ENCODE results near the gene CYP20A1.
A peak's percentile ranks its signal among the peaks of the same experiment; 100 is the strongest.

Gene CYP20A1

GRCh38 chr2:203328760-203329540 lies 90.1 kb downstream of the CYP20A1 start:
- Histone ChIP-seq H2AFZ (ENCODE audit: low read depth, low read length) (peak overlapping the region; percentile 93), H3K4me1 (ENCODE audit: insufficient read depth, low read length) (peaks cover 34% of the 10 kb centered on the region), H3K27ac (ENCODE audit: low read length) (peak overlapping the region; percentile 84), H3K4me2 (ENCODE audit: insufficient read depth, low read length) (peak overlapping the region; percentile 64), H3K79me2 (ENCODE audit: insufficient read depth, low read length) (peaks cover 57% of the 10 kb centered on the region), H3K9me3 (ENCODE audit: insufficient read depth, low read length, severe bottlenecking) (no peaks in the 10 kb centered on the region), H3K9ac (ENCODE audit: low read depth, low read length) (peak overlapping the region; percentile 90), H3K36me3 (ENCODE audit: insufficient read depth, low read length) (no peaks in the 10 kb centered on the region), H3K27me3 (ENCODE audit: insufficient read depth, low read length, poor library complexity) (no peaks in the 10 kb centered on the region), H4K20me1 (ENCODE audit: insufficient read depth, low read length) (peaks cover 6% of the 10 kb centered on the region; the same call in 1 of the 2 replicates), H3K4me3 (ENCODE audit: low read depth in 1 of 2, low read length in 2 of 2) (peak overlapping the region; percentile 82 to 99)
- no peak for TF ChIP-seq EZH2 (IDR thresholded peaks at IDR 0.05; ENCODE audit: borderline replicate concordance, low read depth, low read length, severe bottlenecking)
- TF ChIP-seq CTCF (IDR thresholded peaks at IDR 0.05; ENCODE audit: borderline replicate concordance, extremely low read depth, low read length, poor library complexity, severe bottlenecking), result no peak
- ATAC-seq (ENCODE audit: insufficient read depth, low read depth) (peak; percentile 32), DNase-seq (peak; percentile 40)

- ATAC-seq (ENCODE audit: insufficient read depth, low read depth) (no peak), DNase-seq (no peak)
- Histone ChIP-seq H3K9ac (ENCODE audit: low read depth, low read length) (peak overlapping the region; percentile 90), H3K36me3 (ENCODE audit: insufficient read depth, low read length) (peaks cover 10% of the 10 kb centered on the region; the same call in 1 of the 2 replicates), H2AFZ (ENCODE audit: low read depth, low read length) (no peak overlapping the region), H3K27me3 (ENCODE audit: insufficient read depth, low read length, poor library complexity) (no peaks in the 10 kb centered on the region), H3K4me3 (ENCODE audit: low read depth in 1 of 2, low read length in 2 of 2) (peak overlapping the region in 1 of 2 experiments; percentile 82; a peak in 2 of 4 replicates), H4K20me1 (ENCODE audit: insufficient read depth, low read length) (peaks cover 13% of the 10 kb centered on the region; the same call in 1 of the 2 replicates), H3K4me1 (ENCODE audit: insufficient read depth, low read length) (peaks cover 34% of the 10 kb centered on the region), H3K9me3 (ENCODE audit: insufficient read depth, low read length, severe bottlenecking) (no peaks in the 10 kb centered on the region), H3K4me2 (ENCODE audit: insufficient read depth, low read length) (peak overlapping the region; percentile 64), H3K27ac (ENCODE audit: low read length) (peak overlapping the region; percentile 48; the same call in 1 of the 2 replicates), H3K79me2 (ENCODE audit: insufficient read depth, low read length) (peaks cover 71% of the 10 kb centered on the region)
- TF ChIP-seq EZH2 (IDR thresholded peaks at IDR 0.05; ENCODE audit: borderline replicate concordance, low read depth, low read length, severe bottlenecking) (no peak), CTCF (IDR thresholded peaks at IDR 0.05; ENCODE audit: borderline replicate concordance, extremely low read depth, low read length, poor library complexity, severe bottlenecking) (no peak)
These were observed 91.6 kb downstream of the CYP20A1 start for GRCh38 chr2:203330434-203330833.

GRCh38 chr2:203338322-203338721 lies 99.5 kb downstream of the CYP20A1 start:
- H3K4me2 ChIP-seq (ENCODE audit: insufficient read depth, low read length), result no peak overlapping the region
- H3K79me2 ChIP-seq (ENCODE audit: insufficient read depth, low read length), result peaks cover 95% of the 10 kb centered on the region
- H3K36me3 ChIP-seq (ENCODE audit: insufficient read depth, low read length), result peaks cover 29% of the 10 kb centered on the region; the same call in 1 of the 2 replicates
- no peak overlapping the region for H3K4me3 ChIP-seq (ENCODE audit: low read depth in 1 of 2, low read length in 2 of 2)
- no peak for TF ChIP-seq EZH2 (IDR thresholded peaks at IDR 0.05; ENCODE audit: borderline replicate concordance, low read depth, low read length, severe bottlenecking)
- no peaks in the 10 kb centered on the region for H3K27me3 ChIP-seq (ENCODE audit: insufficient read depth, low read length, poor library complexity)
- DNase-seq, result no peak
- ATAC-seq (ENCODE audit: insufficient read depth, low read depth), result no peak
- no peak overlapping the region for H3K27ac ChIP-seq (ENCODE audit: low read length)
- H3K9me3 ChIP-seq (ENCODE audit: insufficient read depth, low read length, severe bottlenecking), result no peaks in the 10 kb centered on the region
- no peak overlapping the region for H3K9ac ChIP-seq (ENCODE audit: low read depth, low read length)
- H4K20me1 ChIP-seq (ENCODE audit: insufficient read depth, low read length), result peaks cover 27% of the 10 kb centered on the region; the same call in 1 of the 2 replicates
- no peaks in the 10 kb centered on the region for H3K4me1 ChIP-seq (ENCODE audit: insufficient read depth, low read length)
- no peak overlapping the region for H2AFZ ChIP-seq (ENCODE audit: low read depth, low read length)

- no peak overlapping the region for H3K27ac ChIP-seq (ENCODE audit: low read length)
- no peaks in the 10 kb centered on the region for H3K9me3 ChIP-seq (ENCODE audit: insufficient read depth, low read length, severe bottlenecking)
- H4K20me1 ChIP-seq (ENCODE audit: insufficient read depth, low read length), result peaks cover 20% of the 10 kb centered on the region; the same call in 1 of the 2 replicates
- no peak overlapping the region for H2AFZ ChIP-seq (ENCODE audit: low read depth, low read length)
- ATAC-seq (ENCODE audit: insufficient read depth, low read depth) (no peak), DNase-seq (no peak)
- no peak overlapping the region for H3K4me2 ChIP-seq (ENCODE audit: insufficient read depth, low read length)
- H3K4me1 ChIP-seq (ENCODE audit: insufficient read depth, low read length), result no peaks in the 10 kb centered on the region
- H3K79me2 ChIP-seq (ENCODE audit: insufficient read depth, low read length), result peaks cover 90% of the 10 kb centered on the region
- H3K4me3 ChIP-seq (ENCODE audit: low read depth in 1 of 2, low read length in 2 of 2), result no peak overlapping the region
- H3K27me3 ChIP-seq (ENCODE audit: insufficient read depth, low read length, poor library complexity), result no peaks in the 10 kb centered on the region
- no peak overlapping the region for H3K9ac ChIP-seq (ENCODE audit: low read depth, low read length)
- TF ChIP-seq CTCF (IDR thresholded peaks at IDR 0.05; ENCODE audit: borderline replicate concordance, extremely low read depth, low read length, poor library complexity, severe bottlenecking) (no peak), EZH2 (IDR thresholded peaks at IDR 0.05; ENCODE audit: borderline replicate concordance, low read depth, low read length, severe bottlenecking) (no peak)
- peaks cover 29% of the 10 kb centered on the region for H3K36me3 ChIP-seq (ENCODE audit: insufficient read depth, low read length)
These were observed 102.1 kb downstream of the CYP20A1 start for GRCh38 chr2:203340791-203341487.
